ENCODE measurements around the gene PIGX. TPM values are rescaled to one million over a fixed set of nuclear protein-coding genes. Genes with fewer than 3 reads are reported as not detected.

The PIGX gene
- total RNA-seq, 4 donors from 2014 or later = 18.4 to 28.5 (median 23.2) TPM

GRCh38 chr3:196778755-196779154 is 66.6 kb downstream of the PIGX start:
- intact Hi-C loops (cut with DNase I; ENCODE audit: low total_unique reads) = no loop called here
- no peak for TF ChIP-seq POLR2A (IDR thresholded peaks at IDR 0.05)
- TF ChIP-seq CTCF (IDR thresholded peaks at IDR 0.05) = no peak
- no peak overlapping the region for H3K4me3 ChIP-seq (ENCODE audit: low read depth, poor library complexity, severe bottlenecking)
- DNase-seq (ENCODE audit: low spot score in 2 of 2) = no peak
- WGBS, 2 donors = 74 to 75% methylated on average over 4 of the region's 4 CpGs

- intact Hi-C loops (cut with DNase I; ENCODE audit: low total_unique reads) = no loop called here
- no peak for TF ChIP-seq CTCF (IDR thresholded peaks at IDR 0.05)
- TF ChIP-seq POLR2A (IDR thresholded peaks at IDR 0.05) = no peak
- no peak for DNase-seq (ENCODE audit: low spot score in 2 of 2)
- H3K4me3 ChIP-seq (ENCODE audit: low read depth, poor library complexity, severe bottlenecking) = no peak overlapping the region
- WGBS, 2 donors = 97% methylated on average over 4 of the region's 4 CpGs
Measured at GRCh38 chr3:196782511-196782910, 70.3 kb downstream of the PIGX start.

Other genes with a start within 250 kb of the PIGX start
- 10 to 100 TPM; 23.9 to 35.4 (median 27.0) TPM for gene RNF168, start 208.6 kb upstream of the PIGX start, total RNA-seq
- under 1 TPM in 1 of 4 donors, not detected in 3; 0.25 TPM for gene SMCO1, start 197.0 kb upstream of the PIGX start, total RNA-seq
- gene WDR53, start 143.8 kb upstream of the PIGX start, total RNA-seq = 10 to 100 TPM in 3 of 4 donors, 1 to 10 TPM in 1; 4.5 to 16.6 (median 12.2) TPM
- 10 to 100 TPM; 16.1 to 33.7 (median 28.0) TPM for gene FBXO45, start 143.7 kb upstream of the PIGX start, total RNA-seq
- gene NRROS, start 72.7 kb upstream of the PIGX start, total RNA-seq = 1 to 10 TPM; 1.8 to 3.1 (median 2.4) TPM
- gene CEP19, start 127 bp upstream of the PIGX start, total RNA-seq = 1 to 10 TPM in 2 of 4 donors, under 1 TPM in 1, not detected in 1; 0.63 to 1.4 (median 1.1) TPM
- gene PAK2, start 27.5 kb downstream of the PIGX start, total RNA-seq = 10 to 100 TPM; 25.3 to 39.0 (median 32.8) TPM
- gene SENP5, start 155.5 kb downstream of the PIGX start, total RNA-seq = 10 to 100 TPM; 25.2 to 32.5 (median 28.7) TPM
- gene NCBP2, start 230.2 kb downstream of the PIGX start, total RNA-seq = 10 to 100 TPM; 18.8 to 32.9 (median 27.0) TPM